ENCODE data around the gene CAPG.

CAPG gene

GRCh38 chr2:85409845-85410583, at the start of gene CAPG:
Gene CAPG (minus strand): TSS chr2:85410366. CDS start chr2:85402145, 8,221 bp downstream.
- peaks cover 75% of the 10 kb centered on the region for H3K4me1 Mint-ChIP-seq (ENCODE audit: low read depth)
- peak within 1 kb of the TSS; percentile 80 for H3K4me3 Mint-ChIP-seq
- H3K36me3 Mint-ChIP-seq (ENCODE audit: low read depth): peaks cover 8% of the 10 kb centered on the region
- H3K27me3 Mint-ChIP-seq: no peaks in the 10 kb centered on the region
- peak within 1 kb of the TSS; percentile 69 for H3K27ac Mint-ChIP-seq
- no peaks in the 10 kb centered on the region for H3K9me3 Mint-ChIP-seq

- Mint-ChIP-seq H3K9me3 (no peaks in the 10 kb centered on the region), H3K4me1 (ENCODE audit: low read depth) (no peaks in the 10 kb centered on the region), H3K4me3 (no peak overlapping the region), H3K27me3 (no peaks in the 10 kb centered on the region), H3K27ac (no peak overlapping the region), H3K36me3 (ENCODE audit: low read depth) (no peaks in the 10 kb centered on the region)
Observed at GRCh38 chr2:85459771-85460170, 49.6 kb upstream of the CAPG start.

GRCh38 chr2:85458601-85459563, 48.7 kb upstream of the CAPG start:
- Mint-ChIP-seq H3K9me3 (no peaks in the 10 kb centered on the region), H3K4me3 (no peak overlapping the region), H3K27ac (no peak overlapping the region), H3K4me1 (ENCODE audit: low read depth) (no peaks in the 10 kb centered on the region), H3K36me3 (ENCODE audit: low read depth) (no peaks in the 10 kb centered on the region), H3K27me3 (no peaks in the 10 kb centered on the region)

DNA sequence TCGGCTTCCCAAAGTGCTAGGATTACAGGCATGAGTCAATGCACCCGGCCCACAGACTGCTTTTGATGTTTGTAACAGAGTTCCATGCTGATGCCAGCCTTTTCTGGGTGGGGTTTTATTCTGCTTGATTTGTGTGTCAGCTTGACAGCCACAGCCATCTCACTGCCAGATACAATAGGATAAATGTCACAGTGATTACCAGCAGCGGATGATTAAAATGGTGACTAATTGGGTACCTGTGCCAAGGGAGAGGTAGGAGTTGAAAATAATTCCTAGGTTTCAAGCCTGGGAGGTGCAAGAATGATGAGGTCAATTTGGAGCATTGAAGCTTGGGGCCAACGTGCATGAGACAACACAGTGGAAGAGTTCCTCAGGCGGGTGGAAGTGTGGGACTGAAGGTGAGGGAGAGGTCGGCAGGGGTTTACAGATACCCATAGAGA, 47.7 kb upstream of the CAPG start:
- H3K4me3 Mint-ChIP-seq: no peak overlapping the region

GRCh38 chr2:85457043-85457442, 46.9 kb upstream of the CAPG start:
- H3K27me3 Mint-ChIP-seq: no peaks in the 10 kb centered on the region
- H3K27ac Mint-ChIP-seq: no peak overlapping the region
- no peaks in the 10 kb centered on the region for H3K36me3 Mint-ChIP-seq (ENCODE audit: low read depth)
- H3K4me1 Mint-ChIP-seq (ENCODE audit: low read depth): no peaks in the 10 kb centered on the region
- H3K9me3 Mint-ChIP-seq: no peaks in the 10 kb centered on the region
- H3K4me3 Mint-ChIP-seq: no peak overlapping the region

More for the DNA sequence above, 47.7 kb upstream of the CAPG start:
- Mint-ChIP-seq H3K36me3 (ENCODE audit: low read depth) (no peaks in the 10 kb centered on the region), H3K27me3 (no peaks in the 10 kb centered on the region), H3K4me1 (ENCODE audit: low read depth) (no peaks in the 10 kb centered on the region), H3K27ac (no peak overlapping the region), H3K9me3 (no peaks in the 10 kb centered on the region)

- Mint-ChIP-seq H3K27ac (peak overlapping the region; percentile 19), H3K4me3 (no peak overlapping the region), H3K9me3 (no peaks in the 10 kb centered on the region), H3K36me3 (ENCODE audit: low read depth) (no peaks in the 10 kb centered on the region), H3K27me3 (no peaks in the 10 kb centered on the region), H3K4me1 (ENCODE audit: low read depth) (no peaks in the 10 kb centered on the region)
Observed at GRCh38 chr2:85455552-85456090, 45.5 kb upstream of the CAPG start.

DNA sequence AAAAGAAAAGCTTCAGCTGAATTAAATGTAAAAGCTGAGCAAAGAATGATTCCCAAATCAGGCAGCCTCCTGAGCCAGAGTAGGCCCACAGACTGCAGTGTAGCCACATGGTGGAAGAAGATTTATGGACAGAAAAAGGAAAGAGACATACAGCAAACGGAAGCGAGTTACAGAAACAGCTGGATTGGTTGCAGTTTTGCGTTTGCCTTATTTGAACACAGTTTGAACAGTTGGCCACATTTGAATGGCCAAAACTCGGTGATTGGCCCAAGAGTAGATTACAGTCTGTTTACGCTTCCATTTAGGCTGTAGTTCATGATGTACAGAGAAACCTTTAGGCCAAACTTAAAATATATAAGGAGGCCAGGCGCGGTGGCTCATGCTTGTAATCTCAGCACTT, 43.4 kb upstream of the CAPG start:
- Mint-ChIP-seq H3K27ac (no peak overlapping the region), H3K4me3 (no peak overlapping the region), H3K9me3 (no peaks in the 10 kb centered on the region), H3K4me1 (ENCODE audit: low read depth) (no peaks in the 10 kb centered on the region), H3K27me3 (no peaks in the 10 kb centered on the region), H3K36me3 (ENCODE audit: low read depth) (no peaks in the 10 kb centered on the region)

- Mint-ChIP-seq H3K27me3 (no peaks in the 10 kb centered on the region), H3K27ac (no peak overlapping the region), H3K36me3 (ENCODE audit: low read depth) (no peaks in the 10 kb centered on the region), H3K4me1 (ENCODE audit: low read depth) (no peaks in the 10 kb centered on the region), H3K4me3 (no peak overlapping the region), H3K9me3 (no peaks in the 10 kb centered on the region)
Observed at GRCh38 chr2:85452237-85452636, 42.1 kb upstream of the CAPG start.

- Mint-ChIP-seq H3K27me3 (no peaks in the 10 kb centered on the region), H3K4me1 (ENCODE audit: low read depth) (no peaks in the 10 kb centered on the region), H3K36me3 (ENCODE audit: low read depth) (no peaks in the 10 kb centered on the region), H3K4me3 (no peak overlapping the region), H3K27ac (no peak overlapping the region), H3K9me3 (no peaks in the 10 kb centered on the region)
Observed at GRCh38 chr2:85449214-85449588, 39.0 kb upstream of the CAPG start.

DNA sequence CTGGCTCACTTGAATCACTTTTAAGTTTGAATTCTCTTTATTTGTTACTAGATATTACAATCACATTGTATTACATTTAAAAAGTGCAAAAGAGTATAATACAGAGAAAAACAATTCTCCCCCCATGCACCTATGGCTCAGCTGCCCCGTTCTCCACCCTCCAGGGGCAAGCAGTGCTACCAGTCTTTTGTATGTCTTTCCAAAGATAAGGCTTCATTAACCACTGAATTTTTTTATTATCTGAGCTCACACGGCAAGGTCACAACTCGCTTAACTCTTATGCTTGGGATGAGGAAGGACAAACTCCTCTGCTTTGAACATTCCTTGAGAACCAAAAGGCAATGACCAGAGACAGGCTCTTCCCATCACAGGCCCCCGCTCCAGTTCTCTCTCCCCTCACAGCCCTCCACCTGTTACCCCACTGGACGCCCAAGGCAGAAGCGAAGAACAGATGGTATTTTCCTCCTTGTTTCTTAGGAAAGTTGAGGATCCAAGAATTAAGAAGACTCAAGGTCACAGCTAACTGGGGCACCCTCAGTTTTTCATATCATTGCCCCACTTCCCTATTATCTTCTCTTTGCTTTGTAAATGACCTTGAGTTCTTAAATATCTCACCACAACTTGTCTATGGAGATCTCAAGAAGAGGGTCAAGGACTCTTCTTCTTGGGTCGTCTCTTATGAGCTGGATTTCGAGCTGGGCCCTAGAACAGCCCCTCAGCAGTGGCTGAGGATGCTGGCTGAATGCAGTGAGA, 38.5 kb upstream of the CAPG start:
- Mint-ChIP-seq H3K4me1 (ENCODE audit: low read depth) (no peaks in the 10 kb centered on the region), H3K9me3 (no peaks in the 10 kb centered on the region), H3K4me3 (no peak overlapping the region), H3K36me3 (ENCODE audit: low read depth) (no peaks in the 10 kb centered on the region), H3K27ac (no peak overlapping the region), H3K27me3 (no peaks in the 10 kb centered on the region)

DNA sequence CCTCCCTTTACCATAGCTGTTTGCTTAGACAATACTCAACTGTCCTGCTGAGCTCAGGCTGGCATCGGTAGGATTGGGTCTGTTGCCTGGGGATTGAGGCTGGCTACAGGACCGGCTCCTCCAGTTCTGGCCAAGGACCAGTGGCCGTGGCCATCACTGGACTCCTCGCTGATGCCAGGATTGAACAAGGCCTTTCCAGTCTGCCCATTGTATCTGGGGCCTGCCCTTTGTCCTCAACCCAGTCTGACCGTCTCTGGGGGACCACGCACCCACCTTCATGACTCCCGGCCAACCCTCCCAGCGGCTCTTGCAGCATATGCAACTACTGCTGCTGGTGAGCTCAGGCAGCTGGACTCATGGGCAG, 37.0 kb upstream of the CAPG start:
- H3K27ac Mint-ChIP-seq: no peak overlapping the region
- H3K36me3 Mint-ChIP-seq (ENCODE audit: low read depth): no peaks in the 10 kb centered on the region

DNA sequence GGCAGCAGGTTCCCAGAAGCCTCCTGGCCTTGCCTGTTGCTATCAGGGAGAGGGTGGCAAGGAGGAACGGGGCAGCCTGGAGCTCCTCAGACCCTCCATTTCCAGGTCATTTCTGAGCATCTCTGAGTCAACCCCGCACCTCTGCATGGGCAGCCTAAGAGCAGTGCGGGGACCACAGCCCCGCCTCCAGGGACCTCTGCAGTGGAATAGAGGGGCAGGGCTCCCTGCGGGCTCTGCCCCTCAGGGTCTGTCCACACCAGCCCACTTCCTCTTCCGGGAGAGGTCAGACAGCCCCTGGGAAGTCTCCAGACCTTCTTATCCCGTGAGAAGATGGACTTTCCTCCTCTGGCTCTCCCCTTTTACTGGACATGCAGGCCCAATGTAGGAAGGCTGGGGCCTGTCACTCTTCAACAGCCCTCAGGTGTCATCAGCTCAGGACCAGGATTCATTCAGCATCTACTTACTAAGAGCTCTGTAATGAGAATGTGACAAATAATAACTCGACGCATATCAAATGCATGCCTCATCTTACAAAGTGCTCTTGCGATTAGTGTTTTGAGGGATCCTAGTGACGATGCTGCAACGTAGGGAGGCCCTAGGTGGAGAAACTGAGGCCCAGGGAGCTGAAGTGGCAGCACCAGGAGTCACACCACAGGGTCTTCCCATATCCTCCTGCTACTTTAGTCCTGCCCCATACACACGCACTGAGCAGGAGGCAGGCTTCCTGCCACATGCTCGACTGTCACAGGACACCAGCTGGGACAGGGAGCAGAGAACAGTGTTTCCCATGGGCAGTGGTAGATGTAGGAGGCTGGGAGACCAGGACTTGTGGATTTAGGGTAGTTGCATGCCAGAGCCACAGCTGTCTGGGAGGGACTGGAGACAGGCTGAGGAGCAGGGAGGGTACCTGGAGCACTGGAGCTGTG, 36.4 kb upstream of the CAPG start:
- H3K4me1 Mint-ChIP-seq (ENCODE audit: low read depth): no peaks in the 10 kb centered on the region
- no peaks in the 10 kb centered on the region for H3K27me3 Mint-ChIP-seq
- no peak overlapping the region for H3K27ac Mint-ChIP-seq

More for the DNA sequence above, 37.0 kb upstream of the CAPG start:
- H3K9me3 Mint-ChIP-seq: no peaks in the 10 kb centered on the region
- H3K4me3 Mint-ChIP-seq: no peak overlapping the region
- H3K4me1 Mint-ChIP-seq (ENCODE audit: low read depth): no peaks in the 10 kb centered on the region
- no peaks in the 10 kb centered on the region for H3K27me3 Mint-ChIP-seq

GRCh38 chr2:85445316-85446295, 35.4 kb upstream of the CAPG start:
- H3K36me3 Mint-ChIP-seq (ENCODE audit: low read depth): no peaks in the 10 kb centered on the region
- H3K4me3 Mint-ChIP-seq: no peak overlapping the region
- no peaks in the 10 kb centered on the region for H3K4me1 Mint-ChIP-seq (ENCODE audit: low read depth)
- no peaks in the 10 kb centered on the region for H3K27me3 Mint-ChIP-seq
- H3K27ac Mint-ChIP-seq: no peak overlapping the region
- H3K9me3 Mint-ChIP-seq: no peaks in the 10 kb centered on the region

More for the DNA sequence above, 36.4 kb upstream of the CAPG start:
- H3K36me3 Mint-ChIP-seq (ENCODE audit: low read depth): no peaks in the 10 kb centered on the region
- H3K4me3 Mint-ChIP-seq: no peak overlapping the region
- no peaks in the 10 kb centered on the region for H3K9me3 Mint-ChIP-seq

Data from stimulated activated naive CD8-positive, alpha-beta T cell treated with anti-CD3 and anti-CD28 coated beads, Interleukin-15, Interleukin-2, amounts not matched to agents 100 ng/mL and 50 ng/mL, for 24 hours (primary cell).